ENCODE data around the gene KLRC1. TPM values are rescaled to one million over a fixed set of nuclear protein-coding genes. Genes with fewer than 3 reads are reported as not detected.

The KLRC1 gene
- total and polyA plus RNA-seq, 2 donors (not counting 3 experiments of a cell fraction or from before 2014, with no cell fraction given), result not detected

- H3K27me3 ChIP-seq (ENCODE audit: control insufficient read depth in 2 of 2, insufficient read depth in 2 of 2, low read length in 2 of 2), result peaks cover 0 to 6% of the 10 kb centered on the region in 2 experiments
- intact Hi-C loops (cut with micrococcal nuclease) (no loop called here), dilution Hi-C loops (cut with MboI; ENCODE audit: extremely low pct_ligation_motif_present, low sequenced_read_pairs) (no loop called here)
- no peak overlapping the region for H3K4me3 ChIP-seq (replicated peaks in 1 of 3; ENCODE audit: insufficient read depth in 1 of 3, low read depth in 1 of 3, low read length in 3 of 3)
- H3K36me3 ChIP-seq (ENCODE audit: control insufficient read depth in 2 of 2, extremely low read depth in 1 of 2, insufficient read depth in 2 of 2, low read length in 2 of 2), result no peaks in the 10 kb centered on the region
- BruUV-seq (replicated peaks), result no TSS peak
- H2AFZ ChIP-seq (ENCODE audit: low read depth, low read length), result no peak overlapping the region
- no peaks in the 10 kb centered on the region for H3K9me1 ChIP-seq (replicated peaks; ENCODE audit: control insufficient read depth, extremely low read depth, insufficient read depth, low read length)
- no peaks in the 10 kb centered on the region for H3K9me3 ChIP-seq (replicated peaks; ENCODE audit: control insufficient read depth, insufficient read depth, low read length)
- no peak for FAIRE-seq
- no peak overlapping the region for H3K27ac ChIP-seq (ENCODE audit: insufficient read depth, low read depth, low read length)
- ChIA-PET POLR2A (no interaction called here), CTCF (no interaction called here)
- no peak for TF ChIP-seq MYC (IDR thresholded peaks at IDR 0.05; ENCODE audit: low read depth, low read length)
- H3K9ac ChIP-seq (replicated peaks; ENCODE audit: extremely low read depth, insufficient read depth, low read length), result no peak overlapping the region
- DNase-seq (ENCODE audit: low read depth, low spot score), result no peak
- no peaks in the 10 kb centered on the region for H3K4me1 ChIP-seq (ENCODE audit: control insufficient read depth, extremely low read depth, insufficient read depth, low read length)
- no peaks in the 10 kb centered on the region for H4K20me1 ChIP-seq (replicated peaks; ENCODE audit: control insufficient read depth, extremely low read depth, insufficient read depth, low read length)
- no peaks in the 10 kb centered on the region for H3K79me2 ChIP-seq (ENCODE audit: control insufficient read depth, insufficient read depth, low read length)
- H3K4me2 ChIP-seq (ENCODE audit: insufficient read depth, low read length), result no peak overlapping the region
Measured at GRCh38 chr12:10455766-10456165, 2.6 kb upstream of the KLRC1 start.

- Histone ChIP-seq H4K20me1 (replicated peaks; ENCODE audit: control insufficient read depth, extremely low read depth, insufficient read depth, low read length) (no peaks in the 10 kb centered on the region), H3K9me1 (replicated peaks; ENCODE audit: control insufficient read depth, extremely low read depth, insufficient read depth, low read length) (no peaks in the 10 kb centered on the region), H3K9me3 (replicated peaks; ENCODE audit: control insufficient read depth, insufficient read depth, low read length) (no peaks in the 10 kb centered on the region), H3K4me1 (ENCODE audit: control insufficient read depth, extremely low read depth, insufficient read depth, low read length) (no peaks in the 10 kb centered on the region), H3K79me2 (ENCODE audit: control insufficient read depth, insufficient read depth, low read length) (no peaks in the 10 kb centered on the region), H3K4me2 (ENCODE audit: insufficient read depth, low read length) (no peak overlapping the region), H3K27me3 (ENCODE audit: control insufficient read depth in 2 of 2, insufficient read depth in 2 of 2, low read length in 2 of 2) (peaks cover 0 to 5% of the 10 kb centered on the region in 2 experiments), H2AFZ (ENCODE audit: low read depth, low read length) (no peak overlapping the region), H3K9ac (replicated peaks; ENCODE audit: extremely low read depth, insufficient read depth, low read length) (no peak overlapping the region), H3K27ac (ENCODE audit: insufficient read depth, low read depth, low read length) (no peak overlapping the region), H3K4me3 (replicated peaks in 1 of 3; ENCODE audit: insufficient read depth in 1 of 3, low read depth in 1 of 3, low read length in 3 of 3) (no peak overlapping the region), H3K36me3 (ENCODE audit: control insufficient read depth in 2 of 2, extremely low read depth in 1 of 2, insufficient read depth in 2 of 2, low read length in 2 of 2) (no peaks in the 10 kb centered on the region)
- BruUV-seq (replicated peaks), result no TSS peak
- TF ChIP-seq MYC (IDR thresholded peaks at IDR 0.05; ENCODE audit: low read depth, low read length) (no peak), MAX (IDR thresholded peaks at IDR 0.05; ENCODE audit: insufficient read depth, insufficient read length) (no peak), FOS (IDR thresholded peaks at IDR 0.05; ENCODE audit: borderline replicate concordance, insufficient read depth, low read length) (no peak)
- FAIRE-seq (no peak), DNase-seq (ENCODE audit: low read depth, low spot score) (no peak)
- intact Hi-C loops (cut with micrococcal nuclease) (no loop called here), dilution Hi-C loops (cut with MboI; ENCODE audit: extremely low pct_ligation_motif_present, low sequenced_read_pairs) (no loop called here)
- POLR2A ChIA-PET, result no interaction called here
- CTCF ChIA-PET, result no interaction called here
Measured at GRCh38 chr12:10454531-10454930, 1.4 kb upstream of the KLRC1 start.

Data from endothelial cell of umbilical vein (primary cell).